Hepatocyte (in vitro differentiated cells): ENCODE measurements around the gene ARMH3. TPM values are rescaled to one million over a fixed set of nuclear protein-coding genes. Genes with fewer than 3 reads are reported as not detected.
A peak's percentile ranks its signal among the peaks of the same experiment; 100 is the strongest.

Experiments
- DNase-seq: peaks from one replicate; pipeline ENCODE4 v3.0.0-alpha.2; 2016; ENCODE audit warnings: low spot score
- H2AFZ ChIP-seq: fragments of 200-600 bp; sonication (generic); 2 replicates; pipeline ENCODE4 v1.6.0; 2016; ENCODE audit warnings: antibody characterized with exemption, mild to moderate bottlenecking
- H3K27ac ChIP-seq: fragments of 200-600 bp; sonication (generic); 2 replicates; pipeline ENCODE4 v1.5.1; 2016; ENCODE audit warnings: mild to moderate bottlenecking
- H3K27me3 ChIP-seq: fragments of 200-600 bp; sonication (generic); 2 replicates; pipeline ENCODE4 v1.6.1; 2016
- H3K36me3 ChIP-seq: fragments of 200-600 bp; sonication (generic); replicated peaks from 2 replicates; pipeline ENCODE4 v1.5.1; 2016; ENCODE audit warnings: low read depth; ENCODE audit not compliant: insufficient read depth
- H3K4me1 ChIP-seq: fragments of 200-600 bp; sonication (generic); 2 replicates; pipeline ENCODE4 v1.5.1; 2016; ENCODE audit warnings: mild to moderate bottlenecking, moderate library complexity; ENCODE audit not compliant: insufficient read depth
- H3K4me2 ChIP-seq: fragments of 200-600 bp; sonication (generic); 2 replicates; pipeline ENCODE4 v1.6.0; 2016
- H3K4me3 ChIP-seq: fragments of 200-600 bp; sonication (generic); 2 replicates; pipeline ENCODE4 v1.5.1; 2016; ENCODE audit warnings: mild to moderate bottlenecking
- H3K79me2 ChIP-seq: fragments of 200-600 bp; sonication (generic); 2 replicates; pipeline ENCODE4 v1.6.0; 2017; ENCODE audit warnings: mild to moderate bottlenecking
- H3K9me2 ChIP-seq: fragments of 200-600 bp; sonication (generic); replicated peaks from 2 replicates; pipeline ENCODE4 v1.6.0; 2017; ENCODE audit warnings: mild to moderate bottlenecking; ENCODE audit not compliant: insufficient read depth
- H3K9me3 ChIP-seq: fragments of 200-600 bp; sonication (generic); 2 replicates; pipeline ENCODE4 v1.5.1; 2016; ENCODE audit warnings: low read depth, mild to moderate bottlenecking
- H4K20me1 ChIP-seq: fragments of 200-600 bp; sonication (generic); 2 replicates; pipeline ENCODE4 v1.6.0; 2016; ENCODE audit warnings: mild to moderate bottlenecking; ENCODE audit not compliant: insufficient read depth, poor library complexity, severe bottlenecking
- EZH2 ChIP-seq: fragments of 200-600 bp; sonication (generic); IDR thresholded peaks from 2 replicates; pipeline ENCODE4 v1.6.1; 2016; ENCODE audit warnings: antibody characterized with exemption, mild to moderate bottlenecking, borderline replicate concordance
- EZH2phosphoT487 ChIP-seq: fragments of 200-600 bp; sonication (generic); IDR thresholded peaks from one replicate; pipeline ENCODE4 v1.6.1; 2018; ENCODE audit warnings: antibody characterized with exemption, mild to moderate bottlenecking, low read depth, moderate library complexity; ENCODE audit not compliant: unreplicated experiment, severe bottlenecking
- WGBS: methylation state at CpG from one replicate; pipeline ENCODE4 v1.1.6; 2016; ENCODE audit warnings: low lambda C conversion rate; ENCODE audit errors: missing lambda C conversion rate; 5-methylcytosine and 5-hydroxymethylcytosine counted together
- polyA plus RNA-seq: library from polyadenylated mRNA; unstranded; fragments of >200 nt; fragmentation: Nextera tagmentation; extraction: Ambion mirVana; gene quantifications from 2 replicates; pipeline ENCODE4 v1.2.1, GENCODE V29; 2016
- total RNA-seq: library from RNA; depleted of rRNA; stranded (reverse); fragments of >200 nt; gene quantifications from 2 replicates; pipeline ENCODE4 v1.2.3, GENCODE V29; 2014
- TF ChIP-seq, protein P1 (sequence below): fragments of 200-600 bp; sonication (generic); IDR thresholded peaks from 2 replicates; pipeline ENCODE4 v1.5.1; 2016; ENCODE audit warnings: antibody characterized with exemption, mild to moderate bottlenecking; ENCODE audit not compliant: poor library complexity

Gene ARMH3
- total and polyA plus RNA-seq, 2 experiments from 2014 or later, result 10.6 to 15.1 TPM

DNA sequence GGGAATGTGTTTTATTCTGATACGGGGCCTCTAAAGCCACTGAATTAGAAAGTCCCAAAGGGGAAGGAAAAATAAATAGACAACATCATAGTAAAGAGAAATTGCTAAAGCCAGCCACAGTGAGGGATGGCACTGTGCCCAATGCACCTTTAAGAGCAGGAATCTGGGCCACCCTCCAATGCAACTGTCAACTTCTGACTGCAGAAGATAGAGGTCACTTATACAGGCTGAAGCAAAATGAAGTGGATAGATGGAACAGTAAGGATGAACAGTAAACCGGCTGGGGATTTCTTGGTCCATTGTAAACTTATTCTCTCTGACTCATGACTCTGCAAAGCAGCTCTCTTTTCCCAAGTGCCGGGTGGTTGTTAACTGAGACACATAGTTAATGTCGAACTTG, 158.3 kb downstream of the ARMH3 start:
- Histone ChIP-seq H3K79me2 (no peaks in the 10 kb centered on the region), H3K9me3 (no peaks in the 10 kb centered on the region), H3K9me2 (no peaks in the 10 kb centered on the region), H3K4me3 (no peak overlapping the region), H3K27me3 (no peaks in the 10 kb centered on the region), H3K4me1 (no peaks in the 10 kb centered on the region), H3K27ac (no peak overlapping the region), H4K20me1 (no peaks in the 10 kb centered on the region), H3K4me2 (no peak overlapping the region), H3K36me3 (no peaks in the 10 kb centered on the region), H2AFZ (no peak overlapping the region)
- peak; percentile 34 for DNase-seq
- WGBS, result 37% methylated on average over 4 of the region's 4 CpGs
- TF ChIP-seq EZH2phosphoT487, result no peak
- TF ChIP-seq EZH2, result no peak
- TF ChIP-seq, protein P1, sequence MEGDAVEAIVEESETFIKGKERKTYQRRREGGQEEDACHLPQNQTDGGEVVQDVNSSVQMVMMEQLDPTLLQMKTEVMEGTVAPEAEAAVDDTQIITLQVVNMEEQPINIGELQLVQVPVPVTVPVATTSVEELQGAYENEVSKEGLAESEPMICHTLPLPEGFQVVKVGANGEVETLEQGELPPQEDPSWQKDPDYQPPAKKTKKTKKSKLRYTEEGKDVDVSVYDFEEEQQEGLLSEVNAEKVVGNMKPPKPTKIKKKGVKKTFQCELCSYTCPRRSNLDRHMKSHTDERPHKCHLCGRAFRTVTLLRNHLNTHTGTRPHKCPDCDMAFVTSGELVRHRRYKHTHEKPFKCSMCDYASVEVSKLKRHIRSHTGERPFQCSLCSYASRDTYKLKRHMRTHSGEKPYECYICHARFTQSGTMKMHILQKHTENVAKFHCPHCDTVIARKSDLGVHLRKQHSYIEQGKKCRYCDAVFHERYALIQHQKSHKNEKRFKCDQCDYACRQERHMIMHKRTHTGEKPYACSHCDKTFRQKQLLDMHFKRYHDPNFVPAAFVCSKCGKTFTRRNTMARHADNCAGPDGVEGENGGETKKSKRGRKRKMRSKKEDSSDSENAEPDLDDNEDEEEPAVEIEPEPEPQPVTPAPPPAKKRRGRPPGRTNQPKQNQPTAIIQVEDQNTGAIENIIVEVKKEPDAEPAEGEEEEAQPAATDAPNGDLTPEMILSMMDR, result no peak

DNA sequence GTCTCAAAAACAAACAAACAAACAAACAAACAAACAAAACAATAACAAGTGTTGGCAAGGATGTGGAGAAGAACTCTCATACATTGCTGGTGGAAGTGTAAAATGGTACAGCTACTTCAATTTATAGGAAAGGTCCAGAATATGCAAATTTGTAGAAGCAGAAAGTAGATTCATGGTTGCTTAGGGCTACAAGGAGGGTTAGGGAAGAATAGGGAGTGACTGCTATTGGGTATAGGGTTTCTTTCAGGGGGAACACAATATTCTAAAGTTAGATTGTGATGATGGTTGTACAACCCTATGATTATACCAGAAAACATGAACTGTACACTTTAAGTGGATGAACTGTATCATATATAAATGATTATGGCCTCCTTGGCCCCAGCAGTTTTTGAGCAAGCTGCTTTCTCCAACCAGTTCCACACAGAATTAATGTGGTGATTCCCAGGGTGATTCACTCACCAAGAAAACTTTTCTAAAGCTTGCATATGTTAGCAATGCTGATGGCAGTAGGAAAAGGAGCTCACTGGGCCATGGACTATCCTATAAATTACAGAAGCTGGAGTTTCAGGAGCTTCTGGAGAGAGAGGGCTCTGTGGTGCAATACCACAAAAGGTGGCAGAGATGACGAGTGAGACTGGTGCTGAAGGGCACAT, 159.6 kb downstream of the ARMH3 start:
- no peak for DNase-seq
- Histone ChIP-seq H3K4me1 (no peaks in the 10 kb centered on the region), H3K27me3 (no peaks in the 10 kb centered on the region), H3K27ac (no peak overlapping the region), H3K79me2 (no peaks in the 10 kb centered on the region), H4K20me1 (no peaks in the 10 kb centered on the region), H2AFZ (no peak overlapping the region), H3K4me2 (no peak overlapping the region), H3K36me3 (no peaks in the 10 kb centered on the region), H3K4me3 (no peak overlapping the region), H3K9me3 (no peaks in the 10 kb centered on the region), H3K9me2 (no peaks in the 10 kb centered on the region)
- TF ChIP-seq, protein P1, result no peak
- TF ChIP-seq EZH2, result no peak
- TF ChIP-seq EZH2phosphoT487, result no peak
- 92% methylated on average over 1 of the region's 1 CpG for WGBS

DNA sequence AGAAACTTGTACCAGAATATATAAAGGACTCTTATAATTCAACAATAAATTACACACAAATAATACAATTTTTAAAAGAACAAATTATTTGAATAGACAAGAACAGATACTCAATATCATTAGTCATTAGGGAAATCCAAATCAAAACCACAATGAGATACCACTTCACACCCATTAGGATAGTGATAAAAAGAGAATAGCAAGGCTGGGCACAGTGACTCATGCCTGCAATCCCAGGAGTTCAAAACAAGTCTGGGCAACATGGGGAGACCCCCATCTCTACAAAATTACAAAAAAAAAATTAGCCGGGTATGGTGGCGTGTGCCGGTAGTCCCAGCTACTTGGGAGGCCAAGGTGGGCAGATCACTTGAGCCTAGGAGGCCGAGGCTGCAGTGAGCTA, 160.2 kb downstream of the ARMH3 start:
- H3K9me3 ChIP-seq, result no peaks in the 10 kb centered on the region
- no peak overlapping the region for H2AFZ ChIP-seq
- no peak overlapping the region for H3K4me3 ChIP-seq
- no peaks in the 10 kb centered on the region for H3K79me2 ChIP-seq
- no peaks in the 10 kb centered on the region for H3K27me3 ChIP-seq
- no peaks in the 10 kb centered on the region for H3K9me2 ChIP-seq
- no peak for TF ChIP-seq EZH2phosphoT487
- TF ChIP-seq EZH2, result no peak
- TF ChIP-seq, protein P1, result no peak
- H3K4me1 ChIP-seq, result no peaks in the 10 kb centered on the region
- H3K27ac ChIP-seq, result no peak overlapping the region
- H3K36me3 ChIP-seq, result no peaks in the 10 kb centered on the region
- H3K4me2 ChIP-seq, result no peak overlapping the region
- DNase-seq, result no peak
- no peaks in the 10 kb centered on the region for H4K20me1 ChIP-seq
- 100% methylated on average over 4 of the region's 4 CpGs for WGBS
